Embryonic facial prominence (tissue), 1 donor: Measurements from ENCODE around the gene CBX4.

Experiments used
- DNase-seq: peaks from one replicate; pipeline ENCODE4 v3.0.0-alpha.2; 2016; ENCODE audit errors: extremely low spot score

The CBX4 gene

GRCh38 chr17:79830303-79830702, 8.9 kb downstream of the CBX4 start:
- DNase-seq: no peak

GRCh38 chr17:79829457-79829856, 9.8 kb downstream of the CBX4 start:
- DNase-seq: no peak

- DNase-seq: no peak
Measured at GRCh38 chr17:79829004-79829403, 10.2 kb downstream of the CBX4 start.

- DNase-seq: no peak
Measured at GRCh38 chr17:79826841-79827578, 12.2 kb downstream of the CBX4 start.

DNA sequence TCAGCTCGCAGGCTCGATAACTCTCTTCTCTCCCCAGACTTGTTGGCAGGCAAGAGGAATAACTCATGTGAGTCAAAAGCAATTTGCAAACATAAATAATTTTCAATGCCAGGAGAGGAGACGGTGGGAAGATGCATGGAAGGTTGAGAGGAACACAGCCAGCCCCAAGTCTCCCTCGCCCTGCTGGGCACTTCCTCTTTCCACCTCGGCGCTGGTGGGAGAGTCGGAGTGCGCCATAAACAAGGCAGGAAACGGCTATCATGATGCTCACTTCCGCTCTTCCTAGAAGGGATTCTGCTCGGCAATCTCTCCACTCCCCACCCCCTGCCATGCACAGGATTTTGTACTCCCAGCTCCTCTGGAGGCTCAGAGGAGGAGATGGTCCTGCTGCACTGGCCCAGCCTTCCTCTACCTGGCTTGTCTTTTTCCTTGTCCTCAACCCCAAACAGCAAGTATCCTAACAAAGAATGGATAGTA, 13.0 kb downstream of the CBX4 start:
- no peak for DNase-seq

GRCh38 chr17:79825580-79825921, 13.7 kb downstream of the CBX4 start:
- DNase-seq: no peak

DNA sequence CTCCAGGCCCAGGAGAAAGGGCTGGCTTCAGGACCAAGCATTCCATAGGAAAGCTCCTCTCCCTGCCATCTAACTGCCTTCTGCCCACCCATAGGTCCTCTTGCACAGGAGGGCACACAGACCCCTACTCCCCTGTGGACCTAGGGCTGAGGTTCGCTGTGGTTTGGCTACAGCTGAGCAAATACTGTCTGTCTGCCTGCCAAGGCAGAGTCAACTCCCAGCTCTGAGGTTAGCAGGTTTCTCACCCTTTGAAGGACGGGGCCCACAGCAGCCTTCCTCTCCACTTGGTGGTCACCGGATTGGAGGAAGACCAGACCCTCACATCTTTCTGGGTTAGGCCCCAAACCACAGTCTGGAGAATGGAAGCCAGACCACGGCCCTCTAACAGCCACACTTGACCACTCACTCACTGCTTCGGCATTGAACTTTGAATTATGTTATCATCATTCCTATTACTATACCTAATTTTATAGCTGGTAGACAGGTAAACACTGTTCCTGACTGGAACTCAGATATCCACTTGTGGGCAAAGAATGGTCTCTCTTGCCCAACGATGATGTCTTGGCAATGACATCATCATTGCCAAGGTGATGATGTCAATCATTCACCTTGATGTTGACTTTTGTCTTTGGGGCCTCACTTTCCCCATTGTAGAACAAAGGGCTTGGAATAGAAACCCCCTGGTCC, 14.2 kb downstream of the CBX4 start:
- no peak for DNase-seq

DNA sequence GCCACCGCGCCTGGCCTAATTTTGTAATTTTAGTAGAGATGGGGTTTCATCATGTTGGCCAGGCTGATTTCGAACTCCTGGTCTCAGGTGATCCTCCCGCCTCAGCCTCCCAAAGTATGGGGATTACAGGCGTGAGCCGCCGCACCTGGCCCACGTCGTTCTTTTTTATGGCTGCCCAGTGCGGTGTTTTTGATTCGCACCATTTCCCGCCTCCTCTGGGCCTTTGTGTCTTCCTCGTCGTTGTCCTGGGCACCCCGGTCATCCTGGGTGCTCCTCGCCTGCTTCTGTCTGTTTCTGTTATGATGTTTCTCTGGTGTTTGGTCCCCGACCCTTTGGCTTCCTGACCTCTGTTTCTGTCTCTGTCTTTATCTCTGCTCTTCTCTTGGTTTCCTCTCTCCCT, 15.0 kb downstream of the CBX4 start:
- no peak for DNase-seq

DNA sequence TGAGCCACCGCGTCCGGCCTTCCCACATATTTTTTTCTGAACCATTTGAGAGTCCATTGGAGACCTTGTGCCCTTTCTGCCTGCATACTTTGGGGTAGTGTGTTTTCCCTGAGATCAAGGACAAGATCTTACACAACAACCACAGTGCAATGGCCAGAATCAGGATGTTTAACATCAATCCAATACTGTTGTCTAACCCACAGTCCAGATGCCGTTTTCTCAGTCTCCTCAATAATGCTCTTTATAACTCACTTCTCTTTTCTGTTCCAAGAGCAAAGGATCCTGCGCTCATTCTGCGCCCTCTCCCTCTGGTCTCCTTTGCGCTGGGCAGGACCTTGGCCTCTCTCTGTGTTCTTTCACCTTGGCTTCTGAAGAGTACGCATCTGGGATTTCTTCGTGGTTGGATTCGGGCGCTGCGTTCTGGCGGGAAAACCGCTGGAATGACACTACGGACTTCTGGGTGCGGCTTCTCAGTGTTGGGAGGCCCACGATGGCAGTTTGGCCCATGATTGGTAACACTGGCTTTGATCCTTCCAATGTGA, 16.6 kb downstream of the CBX4 start:
- no peak for DNase-seq

- DNase-seq: no peak
Measured at GRCh38 chr17:79821331-79822095, 17.7 kb downstream of the CBX4 start.

- no peak for DNase-seq
Measured at GRCh38 chr17:79820959-79821330, 18.3 kb downstream of the CBX4 start.

DNA sequence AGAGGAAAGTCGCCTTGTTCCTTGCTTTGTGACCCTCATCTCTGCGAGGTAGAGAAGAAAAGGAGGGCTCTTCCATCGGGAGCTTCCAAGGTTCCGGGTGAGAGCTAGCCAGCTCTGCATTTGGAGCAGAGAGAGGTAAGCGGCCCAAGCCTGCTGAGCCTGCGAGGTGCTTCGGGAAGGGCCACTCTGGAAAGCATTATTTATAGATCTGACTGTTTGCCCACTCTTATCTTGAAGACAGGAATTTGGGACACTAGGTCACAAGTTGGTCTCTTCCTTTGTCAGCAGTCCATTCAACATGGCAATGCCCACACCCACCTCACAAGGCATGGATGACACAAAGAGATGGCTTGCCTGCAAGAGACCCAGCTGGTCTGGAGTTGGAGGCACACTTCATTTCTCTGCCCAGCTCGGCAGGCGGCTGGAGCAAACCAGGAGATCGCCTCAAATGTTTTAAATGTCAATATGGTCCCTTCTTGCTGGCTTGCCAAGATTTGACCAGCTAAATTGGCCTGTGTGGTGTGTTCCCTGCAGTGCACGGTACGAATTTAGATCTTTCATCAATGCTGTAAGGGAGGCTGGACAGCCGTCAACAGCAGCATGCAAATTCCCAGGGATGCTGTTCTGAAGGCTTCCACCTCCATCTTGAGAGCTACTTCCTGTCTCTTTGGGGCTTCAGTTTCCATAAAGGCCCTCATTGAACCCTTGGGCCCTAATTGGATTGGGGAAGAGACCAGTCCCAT, 19.5 kb downstream of the CBX4 start:
- DNase-seq: no peak

DNA sequence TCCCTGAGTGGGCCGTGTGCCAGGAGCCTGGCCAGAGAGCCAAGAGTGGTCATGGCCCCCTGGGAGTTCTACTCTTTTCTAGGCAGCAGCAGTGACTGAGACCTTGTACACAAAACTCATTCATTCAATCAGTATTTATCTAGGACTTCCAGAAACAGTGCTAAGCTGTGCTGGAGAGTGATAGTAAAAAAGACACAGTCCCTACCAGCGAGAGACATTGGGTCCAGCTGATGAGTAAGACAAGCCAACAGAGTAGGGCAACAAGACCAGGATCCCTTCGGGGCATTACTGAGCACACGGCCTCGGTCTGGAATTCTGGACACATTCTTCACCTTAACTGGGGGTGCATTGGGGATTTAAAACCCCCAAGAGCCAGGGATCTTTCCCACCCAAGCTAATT, 20.2 kb downstream of the CBX4 start:
- DNase-seq: no peak

DNA sequence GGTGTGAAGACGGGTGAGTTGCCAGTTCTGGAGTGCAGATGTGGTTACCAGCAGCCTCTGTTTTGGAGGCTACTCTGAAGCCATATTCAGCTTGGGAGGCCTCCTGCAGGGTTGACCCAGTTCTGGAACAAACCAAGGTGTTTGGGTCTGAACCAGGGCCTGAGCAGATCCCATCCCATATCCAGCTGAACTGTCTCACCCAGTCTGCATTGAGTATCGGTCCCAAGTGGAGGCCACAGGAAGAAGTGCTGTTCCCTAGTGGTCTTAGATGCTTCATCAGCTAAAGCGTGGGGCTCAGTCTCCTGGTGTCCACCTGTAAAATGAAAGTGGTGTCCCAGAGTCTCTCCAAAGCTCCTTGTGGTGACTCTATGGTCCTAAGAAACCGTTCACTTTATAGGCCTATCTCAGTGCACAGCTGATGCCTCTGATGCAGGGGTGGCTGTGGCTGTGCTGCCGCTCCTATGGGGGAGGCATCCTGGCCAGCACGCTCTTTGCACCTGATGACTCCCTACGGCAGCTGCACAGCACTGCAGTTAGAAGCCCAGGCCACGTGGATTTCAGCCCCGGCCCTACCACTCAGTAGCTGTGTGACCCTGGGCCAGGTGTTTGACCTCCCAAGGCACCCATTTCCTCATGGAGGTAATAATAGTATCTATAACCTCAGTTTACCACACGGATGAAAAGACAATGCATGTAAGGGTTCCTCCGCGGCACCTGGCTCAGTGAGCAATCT, 21.0 kb downstream of the CBX4 start:
- DNase-seq: no peak

- DNase-seq: no peak
Measured at GRCh38 chr17:79815836-79816461, 23.3 kb downstream of the CBX4 start.

- no peak for DNase-seq
Measured at GRCh38 chr17:79814974-79815835, 24.0 kb downstream of the CBX4 start.

GRCh38 chr17:79814127-79814973, 24.9 kb downstream of the CBX4 start:
- no peak for DNase-seq

- no peak for DNase-seq
Measured at GRCh38 chr17:79813297-79814126, 25.7 kb downstream of the CBX4 start.
